ENCODE measurements around the gene PGAM5.

GRCh38 chr12:132672678-132673077 is 38.0 kb upstream of the PGAM5 start:
- no peak for TF ChIP-seq EZH2phosphoT487 (IDR thresholded peaks at IDR 0.05; ENCODE audit: low read length)
- no peak for TF ChIP-seq CTCF (IDR thresholded peaks at IDR 0.05; ENCODE audit: low read length)

Data from MM.1S (cell line).